OCI-LY3 (cell line): ENCODE measurements around the gene PHF21B.

Experiments used
- H2AFZ ChIP-seq: fragments of 200-600, 300-600 bp; shearing (Covaris generic); 2 replicates; pipeline ENCODE4 v1.6.0; 2014; ENCODE audit warnings: antibody characterized with exemption, low read depth, low read length
- H3K27ac ChIP-seq: fragments of 200-600, 300-600 bp; sonication (generic); 2 replicates; pipeline ENCODE4 v1.5.1; 2014; ENCODE audit warnings: mild to moderate bottlenecking, low read length, moderate library complexity, mixed read lengths
- H3K27me3 ChIP-seq: fragments of 200-600, 300-600 bp; sonication (generic); 2 replicates; pipeline ENCODE4 v1.6.1; 2014; ENCODE audit warnings: low read depth, low read length, mixed read lengths
- H3K36me3 ChIP-seq: fragments of 200-600, 300-600 bp; sonication (generic); replicated peaks from 2 replicates; pipeline ENCODE3; 2014; ENCODE audit warnings: low read depth, low read length, mixed read lengths
- H3K4me1 ChIP-seq: fragments of 300-600, 200-600 bp; sonication (generic); 2 replicates; pipeline ENCODE4 v1.6.1; 2014; ENCODE audit warnings: low read length, mixed read lengths
- H3K4me2 ChIP-seq: fragments of 200-600, 300-600 bp; sonication (generic); 2 replicates; pipeline ENCODE4 v1.6.1; 2014; ENCODE audit warnings: low read length, mixed read lengths
- H3K4me3 ChIP-seq: fragments of 300-600, 200-600 bp; sonication (generic); 2 replicates; pipeline ENCODE4 v1.5.1; 2014; ENCODE audit warnings: antibody characterized with exemption, mild to moderate bottlenecking, low read length, moderate library complexity
- H3K79me2 ChIP-seq: fragments of 300-600, 200-600 bp; shearing (Covaris generic); 2 replicates; pipeline ENCODE4 v1.6.1; 2014; ENCODE audit warnings: mild to moderate bottlenecking, low read length, mixed read lengths
- H3K9ac ChIP-seq: fragments of 300-600, 200-600 bp; shearing (Covaris generic); 2 replicates; pipeline ENCODE4 v1.6.0; 2014; ENCODE audit warnings: mild to moderate bottlenecking, low read length, moderate library complexity
- H3K9me3 ChIP-seq: fragments of 200-600, 300-600 bp; shearing (Covaris generic); 2 replicates; pipeline ENCODE4 v1.6.1; 2014; ENCODE audit warnings: low read length, mixed read lengths; ENCODE audit not compliant: insufficient read depth
- H4K20me1 ChIP-seq: fragments of 200-600, 300-600 bp; sonication (generic); 2 replicates; pipeline ENCODE4 v1.6.1; 2016; ENCODE audit warnings: low read length, mixed read lengths; ENCODE audit not compliant: insufficient read depth
- CTCF ChIP-seq: fragments of 200-600, 300-600 bp; sonication (generic); IDR thresholded peaks from 2 replicates; pipeline ENCODE4 v1.5.1; 2014; ENCODE audit warnings: antibody characterized with exemption, low read length, low read depth
- EZH2phosphoT487 ChIP-seq: fragments of 200-600 bp; shearing (Covaris generic); IDR thresholded peaks from 2 replicates; pipeline ENCODE4 v1.6.1; 2018; ENCODE audit warnings: antibody characterized with exemption, mixed run types, low read depth

PHF21B gene

GRCh38 chr22:44931077-44931540 is 78.7 kb downstream of the PHF21B start:
- no peaks in the 10 kb centered on the region for H3K36me3 ChIP-seq
- no peak overlapping the region for H3K9ac ChIP-seq
- H3K79me2 ChIP-seq, result no peaks in the 10 kb centered on the region
- no peaks in the 10 kb centered on the region for H3K9me3 ChIP-seq
- no peak overlapping the region for H3K4me3 ChIP-seq
- no peak for TF ChIP-seq CTCF
- TF ChIP-seq EZH2phosphoT487, result no peak
- H3K4me1 ChIP-seq, result no peaks in the 10 kb centered on the region
- no peak overlapping the region for H2AFZ ChIP-seq
- peaks cover 9% of the 10 kb centered on the region; the same call in 1 of the 2 replicates for H4K20me1 ChIP-seq
- no peak overlapping the region for H3K27ac ChIP-seq
- no peak overlapping the region for H3K4me2 ChIP-seq
- H3K27me3 ChIP-seq, result no peaks in the 10 kb centered on the region

- H3K36me3 ChIP-seq, result no peaks in the 10 kb centered on the region
- H3K79me2 ChIP-seq, result no peaks in the 10 kb centered on the region
- H3K9me3 ChIP-seq, result no peaks in the 10 kb centered on the region
- H2AFZ ChIP-seq, result no peak overlapping the region
- TF ChIP-seq CTCF, result no peak
- TF ChIP-seq EZH2phosphoT487, result no peak
- no peak overlapping the region for H3K4me2 ChIP-seq
- H3K9ac ChIP-seq, result no peak overlapping the region
- no peaks in the 10 kb centered on the region for H3K27me3 ChIP-seq
- peaks cover 9% of the 10 kb centered on the region; the same call in 1 of the 2 replicates for H4K20me1 ChIP-seq
- H3K4me1 ChIP-seq, result no peaks in the 10 kb centered on the region
- no peak overlapping the region for H3K4me3 ChIP-seq
- H3K27ac ChIP-seq, result no peak overlapping the region
Observed at GRCh38 chr22:44930711-44931035, 79.1 kb downstream of the PHF21B start.

- H3K4me3 ChIP-seq, result no peak overlapping the region
- no peaks in the 10 kb centered on the region for H3K36me3 ChIP-seq
- no peaks in the 10 kb centered on the region for H3K27me3 ChIP-seq
- H3K4me1 ChIP-seq, result no peaks in the 10 kb centered on the region
- H4K20me1 ChIP-seq, result 0 out of 2 replicates have a peak, but pooled peaks cover 9% of the 10 kb centered on the region
- TF ChIP-seq CTCF (no peak), EZH2phosphoT487 (no peak)
- H2AFZ ChIP-seq, result no peak overlapping the region
- H3K27ac ChIP-seq, result no peak overlapping the region
- no peaks in the 10 kb centered on the region for H3K79me2 ChIP-seq
- no peak overlapping the region for H3K9ac ChIP-seq
- H3K4me2 ChIP-seq, result no peak overlapping the region
- no peaks in the 10 kb centered on the region for H3K9me3 ChIP-seq
Observed at GRCh38 chr22:44930016-44930710, 79.6 kb downstream of the PHF21B start.

- Histone ChIP-seq H3K4me2 (no peak overlapping the region), H3K9ac (no peak overlapping the region), H3K9me3 (no peaks in the 10 kb centered on the region), H4K20me1 (0 out of 2 replicates have a peak, but pooled peaks cover 9% of the 10 kb centered on the region), H3K27me3 (no peaks in the 10 kb centered on the region), H3K4me1 (no peaks in the 10 kb centered on the region), H3K79me2 (no peaks in the 10 kb centered on the region), H2AFZ (no peak overlapping the region), H3K36me3 (no peaks in the 10 kb centered on the region), H3K4me3 (no peak overlapping the region), H3K27ac (no peak overlapping the region)
- TF ChIP-seq CTCF (no peak), EZH2phosphoT487 (no peak)
Observed at GRCh38 chr22:44929359-44930015, 80.3 kb downstream of the PHF21B start.
